Mesendoderm (in vitro differentiated cells): ENCODE data around the gene KCNS1.

ENCODE experiments used
- DNase-seq: peaks from one replicate; pipeline ENCODE4 v3.0.0; 2013
- H2AK5ac ChIP-seq: 2 replicates; pipeline ENCODE4 v1.6.1; 2013; ENCODE audit warnings: low read length, inconsistent platforms
- H2BK120ac ChIP-seq: 2 replicates; pipeline ENCODE4 v1.6.1; 2013; ENCODE audit warnings: low read depth, mild to moderate bottlenecking, low read length, moderate library complexity, mixed read lengths
- H2BK15ac ChIP-seq: replicated peaks from 2 replicates; pipeline ENCODE4 v1.6.1; 2013; ENCODE audit warnings: low read depth, mild to moderate bottlenecking, moderate library complexity
- H2BK5ac ChIP-seq: 2 replicates; pipeline ENCODE4 v1.6.1; 2013; ENCODE audit warnings: low read length, inconsistent platforms
- H3K18ac ChIP-seq: 2 replicates; pipeline ENCODE4 v1.6.1; 2013; ENCODE audit warnings: mild to moderate bottlenecking, low read length, mixed read lengths
- H3K23ac ChIP-seq: one replicate; pipeline ENCODE4 v1.6.1; 2013; ENCODE audit warnings: low read length
- H3K27ac ChIP-seq: 2 replicates; pipeline ENCODE4 v1.5.1; 2013; ENCODE audit warnings: low read depth, mild to moderate bottlenecking, inconsistent platforms, low read length, moderate library complexity
- H3K27me3 ChIP-seq: 2 replicates; pipeline ENCODE4 v1.6.1; 2013; ENCODE audit warnings: low read length, control low read depth, mild to moderate bottlenecking, inconsistent platforms; ENCODE audit not compliant: insufficient read depth, poor library complexity
- H3K36me3 ChIP-seq: 2 replicates; pipeline ENCODE4 v1.6.1; 2013; ENCODE audit warnings: low read length, inconsistent platforms; ENCODE audit not compliant: control insufficient read depth, insufficient read depth
- H3K4ac ChIP-seq: one replicate; pipeline ENCODE4 v1.6.1; 2013; ENCODE audit warnings: low read depth, mild to moderate bottlenecking, low read length, moderate library complexity
- H3K4me1 ChIP-seq: 2 replicates; pipeline ENCODE4 v1.6.1; 2013; ENCODE audit warnings: low read depth, low read length, inconsistent platforms; ENCODE audit not compliant: control insufficient read depth
- H3K4me2 ChIP-seq: 2 replicates; pipeline ENCODE4 v1.6.1; 2013; ENCODE audit warnings: low read length
- H3K4me3 ChIP-seq: 2 replicates; pipeline ENCODE4 v1.5.1; 2013; ENCODE audit warnings: mild to moderate bottlenecking, low read length
- H3K56ac ChIP-seq: one replicate; pipeline ENCODE4 v1.6.1; 2013; ENCODE audit warnings: low read length
- H3K79me1 ChIP-seq: 2 replicates; pipeline ENCODE4 v1.6.1; 2013; ENCODE audit warnings: low read length, inconsistent platforms
- H3K79me2 ChIP-seq: 2 replicates; pipeline ENCODE4 v1.6.1; 2013; ENCODE audit warnings: mild to moderate bottlenecking, low read length; ENCODE audit not compliant: control insufficient read depth, insufficient read depth
- H3K9ac ChIP-seq: 2 replicates; pipeline ENCODE4 v1.6.1; 2013; ENCODE audit warnings: low read length, inconsistent platforms
- H4K5ac ChIP-seq: one replicate; pipeline ENCODE4 v1.6.1; 2013; ENCODE audit warnings: low read length
- H4K8ac ChIP-seq: one replicate; pipeline ENCODE4 v1.6.1; 2013; ENCODE audit warnings: low read depth, mild to moderate bottlenecking, control low read depth, low read length, moderate library complexity
- WGBS: extraction: QIAGEN DNeasy Blood & Tissue Kit; methylation state at CpG from one replicate; pipeline ENCODE4 v1.1.7; 2013; ENCODE audit warnings: low lambda C conversion rate, missing lambda C conversion rate; ENCODE audit not compliant: insufficient coverage; ENCODE audit errors: extremely low coverage; 5-methylcytosine and 5-hydroxymethylcytosine counted together

The KCNS1 gene

GRCh38 chr20:45111799-45112471, 11.0 kb upstream of the KCNS1 start:
- Histone ChIP-seq H3K27ac (no peak overlapping the region), H3K27me3 (no peaks in the 10 kb centered on the region), H3K36me3 (no peaks in the 10 kb centered on the region), H2BK120ac (no peak overlapping the region), H3K18ac (no peak overlapping the region), H3K4ac (no peak overlapping the region), H3K79me2 (no peaks in the 10 kb centered on the region), H3K56ac (no peak overlapping the region), H4K5ac (no peak overlapping the region), H3K23ac (no peak overlapping the region), H2BK15ac (no peak overlapping the region), H3K9ac (no peak overlapping the region), H3K4me1 (no peaks in the 10 kb centered on the region), H3K79me1 (no peaks in the 10 kb centered on the region), H3K4me3 (no peak overlapping the region), H2BK5ac (no peak overlapping the region), H4K8ac (no peak overlapping the region), H3K4me2 (no peak overlapping the region), H2AK5ac (no peak overlapping the region)
- DNase-seq, result peak; percentile 64
- WGBS, result no CpG with 5 or more reads among the region's 17 CpGs

- DNase-seq, result no peak
- no peak overlapping the region for H3K23ac ChIP-seq
- no peak overlapping the region for H4K8ac ChIP-seq
- no peak overlapping the region for H3K56ac ChIP-seq
- H2BK15ac ChIP-seq, result no peak overlapping the region
- no peak overlapping the region for H3K4ac ChIP-seq
- no peak overlapping the region for H3K4me3 ChIP-seq
- no CpG with 5 or more reads among the region's 11 CpGs for WGBS
- no peak overlapping the region for H3K18ac ChIP-seq
- H3K27me3 ChIP-seq, result no peaks in the 10 kb centered on the region
- H3K36me3 ChIP-seq, result no peaks in the 10 kb centered on the region
- no peak overlapping the region for H4K5ac ChIP-seq
- no peak overlapping the region for H3K4me2 ChIP-seq
- no peak overlapping the region for H3K27ac ChIP-seq
- H3K79me1 ChIP-seq, result no peaks in the 10 kb centered on the region
- no peak overlapping the region for H3K9ac ChIP-seq
- no peaks in the 10 kb centered on the region for H3K79me2 ChIP-seq
- no peak overlapping the region for H2AK5ac ChIP-seq
- H2BK120ac ChIP-seq, result no peak overlapping the region
- no peaks in the 10 kb centered on the region for H3K4me1 ChIP-seq
- H2BK5ac ChIP-seq, result no peak overlapping the region
Observed at GRCh38 chr20:45111285-45111684, 10.4 kb upstream of the KCNS1 start.

GRCh38 chr20:45110301-45110700, 9.4 kb upstream of the KCNS1 start:
- Histone ChIP-seq H4K8ac (no peak overlapping the region), H4K5ac (no peak overlapping the region), H3K9ac (no peak overlapping the region), H2BK120ac (no peak overlapping the region), H3K79me1 (no peaks in the 10 kb centered on the region), H3K18ac (no peak overlapping the region), H3K4ac (no peak overlapping the region), H3K4me1 (no peaks in the 10 kb centered on the region), H3K4me3 (no peak overlapping the region), H2BK5ac (no peak overlapping the region), H3K27me3 (no peaks in the 10 kb centered on the region), H2BK15ac (no peak overlapping the region), H3K56ac (no peak overlapping the region), H3K27ac (no peak overlapping the region), H3K79me2 (no peaks in the 10 kb centered on the region), H3K23ac (no peak overlapping the region), H2AK5ac (no peak overlapping the region), H3K4me2 (no peak overlapping the region), H3K36me3 (no peaks in the 10 kb centered on the region)
- WGBS, result no CpG with 5 or more reads among the region's 11 CpGs
- DNase-seq, result no peak

GRCh38 chr20:45109634-45110033, 8.7 kb upstream of the KCNS1 start:
- no CpG with 5 or more reads among the region's 8 CpGs for WGBS

GRCh38 chr20:45105317-45105716, 4.4 kb upstream of the KCNS1 start:
- no peak overlapping the region for H3K4me3 ChIP-seq
- H2AK5ac ChIP-seq, result no peak overlapping the region
- H4K8ac ChIP-seq, result no peak overlapping the region
- H3K56ac ChIP-seq, result no peak overlapping the region
- no peak overlapping the region for H3K4ac ChIP-seq
- H4K5ac ChIP-seq, result no peak overlapping the region
- WGBS, result no CpG with 5 or more reads among the region's 2 CpGs
- no peak overlapping the region for H2BK15ac ChIP-seq
- H3K4me2 ChIP-seq, result no peak overlapping the region
- H3K79me2 ChIP-seq, result no peaks in the 10 kb centered on the region
- no peaks in the 10 kb centered on the region for H3K36me3 ChIP-seq
- no peaks in the 10 kb centered on the region for H3K27me3 ChIP-seq
- no peak overlapping the region for H3K27ac ChIP-seq
- H2BK120ac ChIP-seq, result no peak overlapping the region
- no peak overlapping the region for H2BK5ac ChIP-seq
- H3K79me1 ChIP-seq, result no peaks in the 10 kb centered on the region
- peaks cover 1% of the 10 kb centered on the region for H3K4me1 ChIP-seq
- no peak for DNase-seq
- no peak overlapping the region for H3K9ac ChIP-seq
- no peak overlapping the region for H3K18ac ChIP-seq
- H3K23ac ChIP-seq, result no peak overlapping the region

More at GRCh38 chr20:45109634-45110033, 8.7 kb upstream of the KCNS1 start:
- Histone ChIP-seq H2BK15ac (no peak overlapping the region), H3K4me1 (no peaks in the 10 kb centered on the region), H3K36me3 (no peaks in the 10 kb centered on the region), H2BK120ac (no peak overlapping the region), H2BK5ac (no peak overlapping the region), H4K5ac (no peak overlapping the region), H3K4ac (no peak overlapping the region), H3K79me2 (no peaks in the 10 kb centered on the region), H3K9ac (no peak overlapping the region), H2AK5ac (no peak overlapping the region), H3K79me1 (no peaks in the 10 kb centered on the region), H3K23ac (no peak overlapping the region), H3K27me3 (no peaks in the 10 kb centered on the region), H3K27ac (no peak overlapping the region), H3K4me2 (no peak overlapping the region), H3K4me3 (no peak overlapping the region), H3K56ac (no peak overlapping the region), H4K8ac (no peak overlapping the region), H3K18ac (no peak overlapping the region)
- DNase-seq, result no peak

- H3K79me1 ChIP-seq, result no peaks in the 10 kb centered on the region
- no peak for DNase-seq
- no peak overlapping the region for H2BK120ac ChIP-seq
- H2AK5ac ChIP-seq, result no peak overlapping the region
- H3K56ac ChIP-seq, result no peak overlapping the region
- no peaks in the 10 kb centered on the region for H3K79me2 ChIP-seq
- no peak overlapping the region for H2BK15ac ChIP-seq
- no peak overlapping the region for H2BK5ac ChIP-seq
- H3K27me3 ChIP-seq, result no peaks in the 10 kb centered on the region
- peaks cover 1% of the 10 kb centered on the region for H3K4me1 ChIP-seq
- WGBS, result no CpG with 5 or more reads among the region's 5 CpGs
- no peak overlapping the region for H3K27ac ChIP-seq
- H3K18ac ChIP-seq, result no peak overlapping the region
- H4K5ac ChIP-seq, result no peak overlapping the region
- no peak overlapping the region for H3K4me3 ChIP-seq
- no peak overlapping the region for H3K4me2 ChIP-seq
- H3K4ac ChIP-seq, result no peak overlapping the region
- H3K36me3 ChIP-seq, result no peaks in the 10 kb centered on the region
- H3K9ac ChIP-seq, result no peak overlapping the region
- no peak overlapping the region for H3K23ac ChIP-seq
- no peak overlapping the region for H4K8ac ChIP-seq
Observed at GRCh38 chr20:45104786-45105185, 3.9 kb upstream of the KCNS1 start.
